H1 (cell line): ENCODE results near the gene CHST13. TPM values are rescaled to one million over a fixed set of nuclear protein-coding genes. Genes with fewer than 3 reads are reported as not detected.

ENCODE experiments used
- CTCF ChIA-PET: fragments of 300-600 bp; sonication (Branson Sonifier 250); formaldehyde crosslinking; loops from one replicate; lab custom pipeline; 2021; ENCODE audit not compliant: partially characterized antibody; lab: Charles Lee
- POLR2A ChIA-PET: fragments of 300-600 bp; sonication (Branson Sonifier 250); formaldehyde crosslinking; loops from one replicate; lab custom pipeline; 2021; ENCODE audit warnings: inconsistent platforms; ENCODE audit not compliant: partially characterized antibody; lab: Charles Lee
- DNase-seq, 2 experiments: peaks; one replicate each; pipeline versions ENCODE4 v3.0.0 to v3.0.0-alpha.2; 2010 to 2022; ENCODE audit warnings: low spot score in 2 of 2, low read depth in 1 of 2, mixed read lengths in 1 of 2
- FAIRE-seq: peaks from 2 replicates; lab custom pipeline; 2011; peaks lifted over from hg19 to GRCh38; lab: Jason Lieb, UNC
- H2AFZ ChIP-seq: 2 replicates; pipeline ENCODE4 v1.8.1; 2012; ENCODE audit warnings: low read length, inconsistent platforms
- H2AK5ac ChIP-seq: 2 replicates; pipeline ENCODE4 v1.6.1; 2013; ENCODE audit warnings: low read depth, low read length
- H2BK120ac ChIP-seq: replicated peaks from 2 replicates; pipeline ENCODE3; 2013; ENCODE audit warnings: low read depth, low read length, inconsistent platforms
- H2BK12ac ChIP-seq: 2 replicates; pipeline ENCODE4 v1.6.1; 2013; ENCODE audit warnings: low read depth, low read length
- H2BK15ac ChIP-seq: 2 replicates; pipeline ENCODE4 v1.6.1; 2013; ENCODE audit warnings: low read length
- H2BK20ac ChIP-seq: 2 replicates; pipeline ENCODE4 v1.6.1; 2013; ENCODE audit warnings: low read length
- H2BK5ac ChIP-seq: 2 replicates; pipeline ENCODE4 v1.6.1; 2013; ENCODE audit warnings: low read depth, low read length
- H3K14ac ChIP-seq: 2 replicates; pipeline ENCODE4 v1.6.1; 2013; ENCODE audit warnings: inconsistent platforms; ENCODE audit not compliant: insufficient read length
- H3K18ac ChIP-seq: 2 replicates; pipeline ENCODE4 v1.6.1; 2013; ENCODE audit warnings: low read length; ENCODE audit errors: extremely low read depth
- H3K23ac ChIP-seq: 2 replicates; pipeline ENCODE4 v1.6.1; 2013; ENCODE audit warnings: inconsistent platforms; ENCODE audit not compliant: insufficient read length
- H3K23me2 ChIP-seq: 2 replicates; pipeline ENCODE4 v1.6.1; 2013; ENCODE audit warnings: low read depth, low read length
- H3K27ac ChIP-seq: 2 replicates; pipeline ENCODE4 v1.6.1; 2011; ENCODE audit warnings: low read depth, low read length, inconsistent platforms
- H3K27me3 ChIP-seq, 4 experiments: replicated peaks in 1 of 4; 1 replicate in 1 of 4; 2 replicates in 3 of 4; pipeline versions ENCODE4 v1.6.1 to v1.8.1; 2011 to 2013; ENCODE audit warnings: low read length in 3 of 4, mild to moderate bottlenecking in 3 of 4, inconsistent platforms in 2 of 4, mixed read lengths in 2 of 4, moderate library complexity in 1 of 4; ENCODE audit not compliant: control insufficient read depth in 3 of 4, insufficient read depth in 3 of 4; ENCODE audit errors: extremely low read depth in 1 of 4
- H3K36me3 ChIP-seq, 4 experiments: 2 replicates each; pipeline versions ENCODE4 v1.6.1 to v1.8.1; 2011 to 2013; ENCODE audit warnings: mild to moderate bottlenecking in 4 of 4, low read length in 3 of 4, moderate library complexity in 2 of 4, control low read depth in 1 of 4, inconsistent platforms in 1 of 4; ENCODE audit not compliant: insufficient read depth in 4 of 4, control insufficient read depth in 2 of 4
- H3K4ac ChIP-seq: replicated peaks from 2 replicates; pipeline ENCODE3; 2013; ENCODE audit warnings: low read length, low read depth, mixed read lengths, inconsistent platforms; ENCODE audit not compliant: insufficient read length
- H3K4me1 ChIP-seq, 4 experiments: replicated peaks in 1 of 4; 1 replicate in 1 of 4; 2 replicates in 3 of 4; pipeline versions ENCODE4 v1.6.1 to v1.8.1; 2011 to 2013; ENCODE audit warnings: low read length in 3 of 4, inconsistent platforms in 2 of 4, mixed read lengths in 1 of 4; ENCODE audit not compliant: insufficient read depth in 4 of 4, control insufficient read depth in 3 of 4
- H3K4me2 ChIP-seq, 2 experiments: 2 replicates each; pipeline versions ENCODE4 v1.6.1 to v1.8.1; 2011 to 2013; ENCODE audit warnings: low read depth in 2 of 2, low read length in 2 of 2, control low read depth in 1 of 2, inconsistent platforms in 1 of 2, mild to moderate bottlenecking in 1 of 2; ENCODE audit not compliant: insufficient read depth in 1 of 2
- H3K4me3 ChIP-seq, 4 experiments: fragments of 200-600, 300-600 bp in 1 of 4; sonication (generic), shearing (Covaris generic), sonication (Bioruptor Twin) in 1 of 4; 2 replicates each; pipeline versions ENCODE4 v1.5.1 to v1.8.1; 2011 to 2016; ENCODE audit warnings: low read length in 4 of 4, low read depth in 3 of 4, control low read depth in 2 of 4, inconsistent platforms in 2 of 4, mild to moderate bottlenecking in 2 of 4, mixed read lengths in 1 of 4, moderate library complexity in 1 of 4; ENCODE audit not compliant: insufficient read depth in 2 of 4; ENCODE audit errors: extremely low read depth in 1 of 4
- H3K56ac ChIP-seq: replicated peaks from 2 replicates; pipeline ENCODE3; 2013; ENCODE audit warnings: low read depth, mild to moderate bottlenecking, mixed read lengths, low read length, inconsistent platforms; ENCODE audit not compliant: insufficient read length
- H3K79me1 ChIP-seq: 2 replicates; pipeline ENCODE4 v1.6.1; 2013; ENCODE audit warnings: low read depth, low read length, control low read depth
- H3K79me2 ChIP-seq, 2 experiments: 2 replicates each; pipeline versions ENCODE4 v1.6.1 to v1.8.1; 2012 to 2013; ENCODE audit warnings: low read length in 2 of 2, mild to moderate bottlenecking in 2 of 2, inconsistent platforms in 1 of 2; ENCODE audit not compliant: insufficient read depth in 2 of 2, control insufficient read depth in 1 of 2
- H3K9ac ChIP-seq, 4 experiments: replicated peaks in 1 of 4; 1 replicate in 1 of 4; 2 replicates in 3 of 4; pipeline versions ENCODE4 v1.6.1 to v1.8.1; 2011 to 2013; ENCODE audit warnings: low read depth in 3 of 4, low read length in 3 of 4, control low read depth in 2 of 4, mild to moderate bottlenecking in 2 of 4, moderate library complexity in 2 of 4, inconsistent platforms in 1 of 4; ENCODE audit errors: extremely low read depth in 1 of 4
- H3K9me3 ChIP-seq, 2 experiments: 2 replicates each; pipeline versions ENCODE4 v1.6.1 to v1.8.1; 2012 to 2013; ENCODE audit warnings: mild to moderate bottlenecking in 2 of 2, moderate library complexity in 2 of 2, control low read depth in 1 of 2, inconsistent platforms in 1 of 2, low read depth in 1 of 2, low read length in 1 of 2, mixed read lengths in 1 of 2; ENCODE audit not compliant: insufficient read depth in 2 of 2
- H4K20me1 ChIP-seq, 2 experiments: replicated peaks in 1 of 2; 2 replicates each; pipeline versions ENCODE3 to v1.8.1; 2011 to 2013; ENCODE audit warnings: inconsistent platforms in 2 of 2, low read length in 2 of 2, mild to moderate bottlenecking in 1 of 2; ENCODE audit not compliant: insufficient read depth in 2 of 2, control insufficient read depth in 1 of 2
- H4K5ac ChIP-seq: 2 replicates; pipeline ENCODE4 v1.6.1; 2013; ENCODE audit warnings: low read length, low read depth, mixed read lengths, inconsistent platforms; ENCODE audit not compliant: insufficient read length
- H4K8ac ChIP-seq: 2 replicates; pipeline ENCODE4 v1.8.0; 2013; ENCODE audit warnings: mild to moderate bottlenecking, moderate library complexity, low read length, inconsistent platforms; ENCODE audit not compliant: insufficient read depth; ENCODE audit errors: extremely low read depth
- H4K91ac ChIP-seq: replicated peaks from 2 replicates; pipeline ENCODE3; 2013; ENCODE audit warnings: low read length, mixed read lengths, inconsistent platforms; ENCODE audit not compliant: insufficient read length
- ASH2L ChIP-seq: fragments of 200-600, 300-600 bp; sonication (generic); IDR thresholded peaks from one replicate; pipeline ENCODE4 v1.7.1; 2017; ENCODE audit warnings: low read length
- BACH1 ChIP-seq: IDR thresholded peaks from 2 replicates; pipeline ENCODE4 v1.6.1; 2012; ENCODE audit warnings: low read length, improper control_type of control experiment
- EGR1 ChIP-seq: IDR thresholded peaks from 2 replicates; pipeline ENCODE4 v1.6.1; 2011; ENCODE audit warnings: low read depth, low read length, borderline replicate concordance
- EZH2 ChIP-seq: fragments of 200-600 bp; sonication (generic); IDR thresholded peaks from 2 replicates; pipeline ENCODE4 v1.7.1; 2012; ENCODE audit warnings: low read depth, mild to moderate bottlenecking, moderate library complexity, low read length, inconsistent platforms; ENCODE audit not compliant: severe bottlenecking
- GABPA ChIP-seq: IDR thresholded peaks from 2 replicates; pipeline ENCODE4 v1.6.1; 2011; ENCODE audit warnings: mild to moderate bottlenecking, low read length, moderate library complexity, borderline replicate concordance; ENCODE audit not compliant: insufficient read depth
- JUN ChIP-seq: IDR thresholded peaks from 2 replicates; pipeline ENCODE4 v1.6.1; 2011; ENCODE audit warnings: low read depth, mild to moderate bottlenecking, improper control_type of control experiment, low read length
- NRF1 ChIP-seq: IDR thresholded peaks from 2 replicates; pipeline ENCODE4 v1.6.1; 2011; ENCODE audit warnings: mild to moderate bottlenecking, low read depth, low read length, improper control_type of control experiment
- RNF2 ChIP-seq: fragments of 200-900, 300-1000 bp; sonication (generic); IDR thresholded peaks from 2 replicates; pipeline ENCODE4 v1.7.1; 2016; ENCODE audit warnings: borderline replicate concordance, low read depth, mild to moderate bottlenecking, antibody characterized with exemption, low read length; ENCODE audit not compliant: poor library complexity, severe bottlenecking; ENCODE audit errors: missing control alignments
- SIRT6 ChIP-seq: IDR thresholded peaks from one replicate; pipeline ENCODE4 v1.7.1; 2012; ENCODE audit warnings: low read length, inconsistent platforms
- SIX5 ChIP-seq: IDR thresholded peaks from 2 replicates; pipeline ENCODE4 v1.6.1; 2011; ENCODE audit warnings: mild to moderate bottlenecking, low read depth, low read length
- SP1 ChIP-seq: IDR thresholded peaks from 2 replicates; pipeline ENCODE4 v1.6.1; 2011; ENCODE audit warnings: low read depth, low read length
- SP4 ChIP-seq: IDR thresholded peaks from 2 replicates; pipeline ENCODE4 v1.6.1; 2012; ENCODE audit warnings: low read length, inconsistent platforms
- TBP ChIP-seq: IDR thresholded peaks from 2 replicates; pipeline ENCODE4 v1.6.1; 2011; ENCODE audit warnings: low read depth, low read length, improper control_type of control experiment
- WGBS, 2 experiments: shearing (Covaris generic) in 1 of 2; methylation state at CpG; one replicate each; pipeline versions ENCODE4 v1.1.6 to v1.1.7; 2013 to 2015; ENCODE audit warnings: low lambda C conversion rate in 2 of 2, mixed read lengths in 2 of 2, inconsistent platforms in 1 of 2, low coverage in 1 of 2, missing lambda C conversion rate in 1 of 2; ENCODE audit not compliant: insufficient replicate concordance in 2 of 2, insufficient coverage in 1 of 2, insufficient read length in 1 of 2; ENCODE audit errors: extremely low coverage in 1 of 2, missing lambda C conversion rate in 1 of 2; 5-methylcytosine and 5-hydroxymethylcytosine counted together
- polyA plus RNA-seq, 7 experiments: library from polyadenylated mRNA; depleted of rRNA in 3 of 7; stranded (reverse) in 5 of 7; unstranded in 2 of 7; fragments of >200 nt in 5 of 7; fragments of 200-250 nt in 2 of 7; gene quantifications; 1 replicate in 5 of 7; 2 replicates in 1 of 7; 4 replicates in 1 of 7; pipeline versions ENCODE4 v1.2.1 to v1.2.3, GENCODE V29; 2011 to 2013; ENCODE audit warnings: missing spikeins in 2 of 7, mixed read lengths in 2 of 7
- total RNA-seq: library from RNA; stranded (reverse); fragmentation: NEBNext Ultra II Directional; extraction: Animal tissue kit (Norgen Biotek cat#: 25700); gene quantifications from 2 replicates; pipeline ENCODE4 v1.2.1, GENCODE V29; 2021

The CHST13 gene
- total and polyA plus RNA-seq, 2 of the 8 experiments (the other 6 are each of a cell fraction or from before 2014, with no cell fraction given): 5.4 to 11.7 TPM

GRCh38 chr3:126521122-126521891 lies 2.6 kb upstream of the CHST13 start:
- no peak overlapping the region for H3K4me3 ChIP-seq
- H2BK5ac ChIP-seq: no peak overlapping the region
- POLR2A ChIA-PET: interaction anchor here (0.6 kb wide), 1 partner anchor 588 kb away, joined by 3 read pairs; no protein-coding TSS in a partner anchor
- H2BK20ac ChIP-seq: no peak overlapping the region
- peaks cover 0 to 13% (median 9%) of the 10 kb centered on the region in 4 experiments; a peak in 6 of 7 replicates for H3K4me1 ChIP-seq
- H3K14ac ChIP-seq: no peak overlapping the region
- H3K9me3 ChIP-seq: no peaks in the 10 kb centered on the region
- DNase-seq: no peak
- no peak overlapping the region for H3K56ac ChIP-seq
- no peak overlapping the region for H3K27ac ChIP-seq
- FAIRE-seq: no peak
- no peak overlapping the region for H2AFZ ChIP-seq
- CTCF ChIA-PET: interaction anchor here (0.8 to 4.1 kb wide), 10 partner anchors 9 to 453 kb away, joined by 3 to 35 read pairs (median 6); no protein-coding TSS in a partner anchor
- no peak overlapping the region for H4K91ac ChIP-seq
- H3K36me3 ChIP-seq: no peaks in the 10 kb centered on the region
- no peaks in the 10 kb centered on the region for H3K79me1 ChIP-seq
- H4K5ac ChIP-seq: no peak overlapping the region
- no peaks in the 10 kb centered on the region for H4K20me1 ChIP-seq
- peaks cover 0 to 16% (median 11%) of the 10 kb centered on the region in 4 experiments; a peak in 5 of 7 replicates for H3K27me3 ChIP-seq
- no peak overlapping the region for H3K9ac ChIP-seq
- H2AK5ac ChIP-seq: no peak overlapping the region
- H2BK15ac ChIP-seq: no peak overlapping the region; the same call in 1 of the 2 replicates
- no peak overlapping the region for H3K23ac ChIP-seq
- 85% methylated on average over 11 of the region's 11 CpGs; no CpG with 5 or more reads in 1 of the 2 experiments for WGBS, 2 experiments
- no peaks in the 10 kb centered on the region for H3K79me2 ChIP-seq
- peaks cover 5% of the 10 kb centered on the region; the same call in 1 of the 2 replicates for H3K23me2 ChIP-seq
- no peak overlapping the region for H2BK120ac ChIP-seq
- no peak overlapping the region for H4K8ac ChIP-seq
- no peak overlapping the region for H3K4ac ChIP-seq
- no peak overlapping the region for H2BK12ac ChIP-seq
- no peak overlapping the region for H3K18ac ChIP-seq
- H3K4me2 ChIP-seq: no peak overlapping the region
- no peak for TF ChIP-seq EGR1
- no peak for TF ChIP-seq SIRT6
- TF ChIP-seq GABPA: no peak
- TF ChIP-seq BACH1: no peak
- TF ChIP-seq NRF1: no peak
- TF ChIP-seq RNF2: no peak
- no peak for TF ChIP-seq SP4
- no peak for TF ChIP-seq SIX5
- no peak for TF ChIP-seq ASH2L
- TF ChIP-seq JUN: no peak
- no peak for TF ChIP-seq SP1
- no peak for TF ChIP-seq EZH2
- TF ChIP-seq TBP: no peak
